Karpas-422 (cell line): ENCODE measurements around the gene IL17REL. TPM values are rescaled to one million over a fixed set of nuclear protein-coding genes. Genes with fewer than 3 reads are reported as not detected.
A peak's percentile ranks its signal among the peaks of the same experiment; 100 is the strongest.

Source experiments
- DNase-seq: peaks from one replicate; pipeline ENCODE4 v3.0.0-alpha.2; 2015
- H2AFZ ChIP-seq: fragments of 200-600 bp; sonication (generic); 2 replicates; pipeline ENCODE4 v1.6.1; 2014; ENCODE audit warnings: antibody characterized with exemption, low read length, mixed read lengths
- H3K27ac ChIP-seq: fragments of 200-600 bp; sonication (generic); 2 replicates; pipeline ENCODE4 v1.5.1; 2014; ENCODE audit warnings: mild to moderate bottlenecking, low read length, moderate library complexity
- H3K27me3 ChIP-seq: fragments of 200-600 bp; sonication (generic); 2 replicates; pipeline ENCODE4 v1.6.1; 2014; ENCODE audit warnings: low read length, mixed read lengths
- H3K36me3 ChIP-seq: fragments of 200-600 bp; sonication (generic); 2 replicates; pipeline ENCODE4 v1.6.1; 2014; ENCODE audit warnings: low read length, mixed read lengths; ENCODE audit not compliant: insufficient read depth
- H3K4me1 ChIP-seq: fragments of 200-600 bp; sonication (generic); 2 replicates; pipeline ENCODE4 v1.6.1; 2014; ENCODE audit warnings: mild to moderate bottlenecking, low read length, mixed read lengths
- H3K4me2 ChIP-seq: fragments of 200-600 bp; sonication (generic); 2 replicates; pipeline ENCODE4 v1.6.1; 2014; ENCODE audit warnings: low read length, low read depth, mild to moderate bottlenecking; ENCODE audit not compliant: poor library complexity, severe bottlenecking
- H3K4me3 ChIP-seq: fragments of 200-600 bp; sonication (generic); 2 replicates; pipeline ENCODE4 v1.5.1; 2014; ENCODE audit warnings: mild to moderate bottlenecking, antibody characterized with exemption, low read length, mixed read lengths
- H3K79me2 ChIP-seq: fragments of 200-600 bp; sonication (generic); 2 replicates; pipeline ENCODE4 v1.6.1; 2014; ENCODE audit warnings: mild to moderate bottlenecking, low read length, mixed read lengths
- H3K9ac ChIP-seq: fragments of 200-600 bp; sonication (generic); 2 replicates; pipeline ENCODE4 v1.6.0; 2014; ENCODE audit warnings: low read length
- H3K9me2 ChIP-seq: fragments of 200-600 bp; sonication (generic), shearing (Covaris generic); replicated peaks from 2 replicates; pipeline ENCODE4 v1.6.0; 2014; ENCODE audit warnings: mild to moderate bottlenecking, low read length, moderate library complexity; ENCODE audit not compliant: insufficient read depth
- H3K9me3 ChIP-seq: fragments of 300-700, 200-600 bp; sonication (generic); 2 replicates; pipeline ENCODE4 v1.6.1; 2014; ENCODE audit warnings: low read length, mixed read lengths
- H4K20me1 ChIP-seq: fragments of 200-600 bp; sonication (generic); 2 replicates; pipeline ENCODE4 v1.6.1; 2014; ENCODE audit warnings: mild to moderate bottlenecking, antibody characterized with exemption, low read length, low read depth; ENCODE audit not compliant: insufficient read depth
- total RNA-seq: library from RNA; depleted of rRNA; stranded (reverse); fragments of >200 nt; shearing (Covaris generic); gene quantifications from 2 replicates; pipeline ENCODE4 v1.2.3, GENCODE V29; 2014; ENCODE audit warnings: low replicate concordance

The IL17REL gene
- total RNA-seq, 1 experiment from 2014 or later, result not detected

DNA sequence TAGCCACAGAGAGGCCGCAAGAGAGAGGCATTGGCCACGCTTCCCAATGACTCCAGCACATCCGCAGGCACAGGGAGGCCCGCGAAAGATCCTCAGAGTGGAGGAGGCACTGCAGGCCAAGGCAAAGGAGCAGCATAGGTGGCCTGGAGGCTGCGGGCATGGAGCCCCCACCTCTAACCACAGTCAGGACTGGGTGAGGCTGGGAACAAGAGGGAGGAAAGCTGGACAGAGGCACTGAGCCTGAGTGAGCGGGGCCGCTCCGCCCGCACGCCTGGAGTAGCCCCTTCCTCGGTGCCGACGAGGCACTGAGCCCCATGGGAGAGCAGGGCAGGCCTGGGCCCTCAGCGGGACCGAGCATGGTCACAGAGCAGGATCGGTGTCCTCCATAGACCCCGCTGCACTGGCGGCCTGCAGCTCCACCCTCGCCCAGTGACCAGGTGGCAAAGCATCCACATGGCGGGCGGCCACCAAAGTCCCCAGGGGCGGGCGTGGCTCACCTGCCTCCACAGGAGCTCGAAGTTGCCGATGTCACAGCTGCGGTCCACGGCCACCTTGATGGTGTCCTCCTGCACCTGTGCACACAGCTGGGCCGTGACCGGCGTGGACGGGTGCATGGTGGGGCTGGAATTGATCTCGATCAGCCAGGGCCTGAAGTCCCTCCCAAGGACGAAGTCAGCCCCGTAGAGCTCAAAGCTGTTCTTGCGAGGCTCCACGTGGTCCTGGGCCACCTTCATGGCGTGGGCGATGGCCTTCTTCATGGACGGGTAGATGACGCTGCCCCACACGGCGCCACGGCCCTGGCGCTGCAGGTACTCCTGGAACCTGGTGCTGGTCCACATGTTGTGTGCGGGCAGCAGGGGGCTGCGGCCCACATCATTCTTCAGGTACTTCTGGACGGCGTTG is 18.9 kb upstream of the IL17REL start:
- H3K36me3 ChIP-seq, result no peaks in the 10 kb centered on the region
- no peaks in the 10 kb centered on the region for H4K20me1 ChIP-seq
- H3K9ac ChIP-seq, result no peak overlapping the region
- no peak overlapping the region for H3K4me2 ChIP-seq
- H2AFZ ChIP-seq, result no peak overlapping the region
- H3K4me1 ChIP-seq, result no peaks in the 10 kb centered on the region
- no peaks in the 10 kb centered on the region for H3K79me2 ChIP-seq
- no peak overlapping the region for H3K27ac ChIP-seq
- H3K9me2 ChIP-seq, result no peaks in the 10 kb centered on the region
- no peak overlapping the region for H3K4me3 ChIP-seq
- no peaks in the 10 kb centered on the region for H3K9me3 ChIP-seq
- H3K27me3 ChIP-seq, result no peaks in the 10 kb centered on the region
- DNase-seq, result no peak

DNA sequence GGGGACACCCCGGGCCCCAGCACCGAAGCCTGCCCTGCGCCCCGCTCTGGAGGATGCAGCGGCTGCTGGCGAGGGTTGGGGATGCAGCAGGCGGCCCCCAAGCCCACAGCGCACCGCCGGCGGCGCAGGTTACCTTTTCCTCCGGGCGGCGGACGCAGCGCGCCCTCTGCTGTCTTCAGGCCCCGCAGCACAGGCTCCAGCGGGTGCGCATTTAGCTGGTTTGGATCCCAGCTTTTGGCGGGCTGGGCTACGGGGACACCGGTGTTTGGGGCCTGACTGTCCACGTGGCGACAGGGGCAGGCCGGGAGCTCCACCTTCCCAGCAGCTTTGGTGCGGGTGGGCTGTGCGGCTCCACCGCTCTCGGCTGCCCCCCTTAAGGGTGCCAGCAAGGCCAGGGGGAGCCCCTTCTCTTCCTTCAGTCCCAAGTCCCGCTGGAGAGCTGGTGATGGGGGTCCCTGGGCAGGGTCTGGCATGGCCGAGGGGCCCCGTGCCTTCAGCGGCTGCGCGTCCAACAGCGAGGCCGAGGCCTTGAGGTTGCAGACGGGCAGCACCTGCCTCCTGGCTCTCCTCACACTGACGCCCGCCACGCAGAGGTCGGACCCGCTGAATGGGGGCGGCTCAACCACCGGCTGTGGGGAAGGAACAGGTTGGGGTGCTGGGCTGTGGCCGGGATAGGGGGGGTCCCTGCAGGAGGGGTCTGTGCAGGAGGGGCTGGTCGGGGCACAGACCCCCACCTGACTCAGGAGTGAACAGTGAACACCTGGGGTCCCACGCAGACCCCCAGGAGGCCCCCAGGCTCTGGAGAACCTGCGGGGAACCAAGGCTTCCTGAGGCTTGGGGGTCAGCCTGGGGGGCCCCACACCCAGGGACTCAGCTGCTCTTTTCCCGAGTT is 18.0 kb upstream of the IL17REL start:
- peak; percentile 94 for DNase-seq
- H3K9me2 ChIP-seq, result no peaks in the 10 kb centered on the region
- no peak overlapping the region for H3K27ac ChIP-seq
- no peak overlapping the region for H3K4me3 ChIP-seq
- no peak overlapping the region for H2AFZ ChIP-seq
- no peak overlapping the region for H3K9ac ChIP-seq
- no peaks in the 10 kb centered on the region for H3K36me3 ChIP-seq
- H3K4me2 ChIP-seq, result no peak overlapping the region
- H3K4me1 ChIP-seq, result no peaks in the 10 kb centered on the region
- H3K27me3 ChIP-seq, result no peaks in the 10 kb centered on the region
- H3K9me3 ChIP-seq, result no peaks in the 10 kb centered on the region
- no peaks in the 10 kb centered on the region for H4K20me1 ChIP-seq
- H3K79me2 ChIP-seq, result no peaks in the 10 kb centered on the region

DNA sequence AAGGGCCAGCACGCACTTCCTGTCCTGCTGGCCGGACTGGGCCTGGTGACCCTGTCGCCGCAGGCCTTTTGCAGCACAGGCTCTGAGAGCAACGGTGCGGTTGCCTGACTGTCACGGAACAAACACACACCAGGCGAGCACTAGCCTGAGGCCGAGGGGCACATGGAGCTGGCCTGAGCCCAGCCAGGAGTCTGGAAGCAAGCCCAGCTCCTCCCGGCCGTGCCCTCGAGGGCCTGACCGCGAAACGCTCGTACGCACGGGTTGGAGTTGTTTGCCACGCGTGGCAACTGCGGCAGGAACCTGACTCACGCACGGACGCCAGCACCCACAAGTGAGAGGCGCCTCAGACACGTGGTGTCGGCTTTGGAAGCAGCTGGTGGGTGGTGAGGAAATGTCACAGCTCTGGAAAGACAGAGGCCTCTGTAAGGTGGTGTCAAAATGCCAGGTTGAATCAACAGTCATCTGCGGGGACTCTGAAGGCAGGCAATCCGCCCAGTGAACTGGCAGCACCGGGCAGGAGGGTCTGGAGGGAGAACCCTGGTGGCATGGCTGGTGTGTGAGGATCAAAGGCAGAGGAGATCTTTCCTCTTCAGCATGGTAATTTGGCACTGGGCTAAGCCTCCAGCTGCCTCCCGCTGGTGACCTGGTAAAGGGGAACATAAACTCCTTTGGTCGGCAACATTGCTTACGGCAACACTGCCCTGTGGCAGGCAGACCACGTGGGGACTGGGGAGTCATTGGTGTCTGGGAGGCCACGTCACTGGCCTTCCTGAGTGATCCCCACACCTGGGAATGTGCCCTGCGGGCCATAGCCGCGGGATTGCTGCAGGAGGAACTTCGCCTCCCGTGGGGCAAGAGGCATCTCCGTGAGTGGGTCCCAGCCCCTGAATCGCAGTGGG is 15.3 kb upstream of the IL17REL start:
- H3K79me2 ChIP-seq, result no peaks in the 10 kb centered on the region
- H3K9ac ChIP-seq, result no peak overlapping the region
- no peak overlapping the region for H3K4me2 ChIP-seq
- H3K4me1 ChIP-seq, result no peaks in the 10 kb centered on the region
- H3K4me3 ChIP-seq, result no peak overlapping the region
- no peaks in the 10 kb centered on the region for H4K20me1 ChIP-seq
- peak; percentile 53 for DNase-seq
- no peaks in the 10 kb centered on the region for H3K27me3 ChIP-seq
- H3K9me2 ChIP-seq, result no peaks in the 10 kb centered on the region
- no peaks in the 10 kb centered on the region for H3K36me3 ChIP-seq
- H2AFZ ChIP-seq, result no peak overlapping the region
- no peak overlapping the region for H3K27ac ChIP-seq
- no peaks in the 10 kb centered on the region for H3K9me3 ChIP-seq

DNA sequence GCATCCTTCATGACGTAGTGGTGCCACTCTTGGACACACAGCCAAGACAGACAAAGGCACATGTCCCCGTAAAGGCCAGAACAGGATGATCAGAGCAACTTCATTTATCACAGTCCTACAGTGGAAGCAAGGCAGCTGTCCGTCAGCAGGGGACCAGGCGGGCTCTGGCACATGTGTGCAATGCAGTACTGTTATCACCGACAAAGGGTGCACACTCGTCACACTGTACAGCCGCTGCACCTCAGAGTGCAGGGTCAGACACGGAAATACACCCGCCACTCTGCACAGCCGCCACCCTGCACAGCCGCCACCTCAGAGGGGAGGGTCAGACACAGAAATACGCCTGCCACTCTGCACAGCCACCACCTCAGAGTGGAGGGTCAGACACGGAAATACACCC is 13.4 kb upstream of the IL17REL start:
- Histone ChIP-seq H3K9me3 (no peaks in the 10 kb centered on the region; the same call in 1 of the 2 replicates), H3K4me2 (no peak overlapping the region)

DNA sequence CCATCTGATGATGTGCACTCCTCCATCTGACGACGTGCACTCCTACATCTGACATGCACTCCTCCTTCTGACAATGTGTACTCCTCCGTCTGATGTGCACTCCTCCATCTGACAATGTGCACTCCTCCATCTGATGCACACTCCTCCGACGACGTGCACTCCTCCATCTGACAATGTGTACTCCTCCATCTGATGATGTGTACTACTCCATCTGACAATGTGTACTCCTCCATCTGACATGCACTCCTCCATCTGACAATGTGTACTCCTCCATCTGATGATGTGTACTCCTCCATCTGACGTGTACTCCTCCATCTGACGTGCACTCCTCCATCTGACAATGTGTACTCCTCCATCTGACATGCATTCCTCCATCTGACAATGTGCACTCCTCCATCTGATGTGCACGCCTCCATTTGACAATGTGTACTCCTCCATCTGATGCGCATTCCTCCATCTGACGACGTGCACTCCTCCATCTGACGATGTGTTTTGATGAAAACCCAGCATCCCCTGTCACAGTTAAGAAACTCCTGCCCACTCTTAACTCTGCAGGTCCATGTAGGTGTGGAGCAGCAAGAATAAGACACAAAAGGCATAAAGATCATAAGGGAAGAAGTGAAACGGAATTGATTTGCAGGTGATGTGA is 9.7 kb upstream of the IL17REL start:
- H3K4me3 ChIP-seq, result no peak overlapping the region
- no peak for DNase-seq
- H4K20me1 ChIP-seq, result no peaks in the 10 kb centered on the region
- no peaks in the 10 kb centered on the region for H3K36me3 ChIP-seq
- H3K79me2 ChIP-seq, result no peaks in the 10 kb centered on the region
- H3K27me3 ChIP-seq, result no peaks in the 10 kb centered on the region
- no peaks in the 10 kb centered on the region for H3K4me1 ChIP-seq
- H3K9ac ChIP-seq, result no peak overlapping the region
- H3K9me2 ChIP-seq, result no peaks in the 10 kb centered on the region
- H3K9me3 ChIP-seq, result peaks cover 8% of the 10 kb centered on the region; the same call in 1 of the 2 replicates
- no peak overlapping the region for H3K27ac ChIP-seq
- no peak overlapping the region for H3K4me2 ChIP-seq
- H2AFZ ChIP-seq, result no peak overlapping the region

More for the DNA sequence above, 13.4 kb upstream of the IL17REL start:
- Histone ChIP-seq H3K4me3 (no peak overlapping the region), H3K27ac (no peak overlapping the region), H2AFZ (no peak overlapping the region), H3K9me2 (no peaks in the 10 kb centered on the region), H3K27me3 (no peaks in the 10 kb centered on the region), H3K9ac (no peak overlapping the region), H3K79me2 (no peaks in the 10 kb centered on the region), H3K36me3 (no peaks in the 10 kb centered on the region), H4K20me1 (no peaks in the 10 kb centered on the region), H3K4me1 (no peaks in the 10 kb centered on the region)
- DNase-seq, result no peak

DNA sequence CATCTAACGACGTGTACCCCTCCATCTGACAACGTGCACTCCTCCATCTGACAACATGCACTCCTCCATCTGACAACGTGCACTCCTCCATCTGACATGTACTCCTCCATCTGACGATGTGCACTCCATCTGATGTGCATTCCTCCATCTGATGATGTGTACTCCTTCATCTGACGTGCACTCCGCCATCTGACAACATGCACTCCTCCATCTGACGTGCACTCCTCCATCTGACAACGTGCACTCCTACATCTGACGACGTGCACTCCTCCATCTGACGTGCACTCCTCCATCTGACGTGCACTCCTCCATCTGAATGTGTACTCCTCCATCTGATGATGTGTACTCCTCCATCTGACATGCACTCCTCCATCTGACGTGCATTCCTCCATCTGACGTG is 8.0 kb upstream of the IL17REL start:
- no peak overlapping the region for H2AFZ ChIP-seq
- no peaks in the 10 kb centered on the region for H3K79me2 ChIP-seq
- H3K27ac ChIP-seq, result no peak overlapping the region
- no peaks in the 10 kb centered on the region for H3K9me2 ChIP-seq
- no peaks in the 10 kb centered on the region for H3K4me1 ChIP-seq
- no peak overlapping the region for H3K4me3 ChIP-seq
- H3K36me3 ChIP-seq, result no peaks in the 10 kb centered on the region
- DNase-seq, result no peak
- H3K4me2 ChIP-seq, result no peak overlapping the region
- H3K9ac ChIP-seq, result no peak overlapping the region
- H3K9me3 ChIP-seq, result peaks cover 8% of the 10 kb centered on the region; the same call in 1 of the 2 replicates
- H3K27me3 ChIP-seq, result no peaks in the 10 kb centered on the region
- H4K20me1 ChIP-seq, result no peaks in the 10 kb centered on the region

DNA sequence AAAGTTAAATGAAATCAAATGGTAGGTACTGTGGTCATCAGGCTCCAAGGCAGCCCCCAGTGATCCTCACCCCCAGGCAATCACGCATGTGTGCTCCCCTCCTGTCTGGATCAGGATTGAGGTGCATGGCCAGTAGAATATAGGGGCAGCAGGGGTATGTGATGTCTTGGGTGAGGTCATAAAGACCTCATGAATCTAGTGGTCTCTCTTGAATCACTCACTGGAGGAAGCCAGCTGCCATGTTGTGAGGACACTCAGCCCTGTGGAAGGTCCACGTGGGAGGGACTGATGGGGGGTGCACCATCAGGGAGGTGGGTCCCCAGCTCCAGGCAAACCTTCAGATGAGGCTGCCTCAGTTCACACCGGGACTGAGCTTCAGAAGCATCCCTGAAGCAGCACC is 6.8 kb upstream of the IL17REL start:
- no peak overlapping the region for H3K27ac ChIP-seq
- H3K4me3 ChIP-seq, result no peak overlapping the region
- no peaks in the 10 kb centered on the region for H3K27me3 ChIP-seq
- no peak overlapping the region for H2AFZ ChIP-seq
- H3K9me3 ChIP-seq, result peaks cover 8% of the 10 kb centered on the region; the same call in 1 of the 2 replicates
- no peaks in the 10 kb centered on the region for H3K9me2 ChIP-seq
- H3K4me2 ChIP-seq, result no peak overlapping the region
- H3K79me2 ChIP-seq, result no peaks in the 10 kb centered on the region
- H3K36me3 ChIP-seq, result no peaks in the 10 kb centered on the region
- no peaks in the 10 kb centered on the region for H3K4me1 ChIP-seq
- no peak for DNase-seq
- no peaks in the 10 kb centered on the region for H4K20me1 ChIP-seq
- H3K9ac ChIP-seq, result no peak overlapping the region
